Measurements from ENCODE around the gene IRF2.

The IRF2 gene

GRCh38 chr4:184384810-184385557 is 89.4 kb downstream of the IRF2 start:
- 0 out of 2 replicates have a peak overlapping the region, but pooled peaks have one; percentile 66 for H3K4me2 ChIP-seq (ENCODE audit: insufficient read depth, low read length)
- ATAC-seq (ENCODE audit: insufficient read depth, low read depth) (no peak), DNase-seq (no peak)
- H3K9me3 ChIP-seq (ENCODE audit: insufficient read depth, low read length, severe bottlenecking): no peaks in the 10 kb centered on the region
- no peaks in the 10 kb centered on the region for H3K27me3 ChIP-seq (ENCODE audit: insufficient read depth, low read length, poor library complexity)
- no peak overlapping the region for H3K9ac ChIP-seq (ENCODE audit: low read depth, low read length)
- H3K27ac ChIP-seq (ENCODE audit: low read length): peak overlapping the region; percentile 71; the same call in 1 of the 2 replicates
- no peak overlapping the region for H3K4me3 ChIP-seq (ENCODE audit: low read depth in 1 of 2, low read length in 2 of 2)
- TF ChIP-seq CTCF (IDR thresholded peaks at IDR 0.05; ENCODE audit: borderline replicate concordance, extremely low read depth, low read length, poor library complexity, severe bottlenecking): no peak
- no peak for TF ChIP-seq EZH2 (IDR thresholded peaks at IDR 0.05; ENCODE audit: borderline replicate concordance, low read depth, low read length, severe bottlenecking)
- no peaks in the 10 kb centered on the region for H3K79me2 ChIP-seq (ENCODE audit: insufficient read depth, low read length)
- H2AFZ ChIP-seq (ENCODE audit: low read depth, low read length): no peak overlapping the region
- H3K4me1 ChIP-seq (ENCODE audit: insufficient read depth, low read length): peaks cover 37% of the 10 kb centered on the region
- H4K20me1 ChIP-seq (ENCODE audit: insufficient read depth, low read length): peaks cover 10% of the 10 kb centered on the region; the same call in 1 of the 2 replicates
- peaks cover 28% of the 10 kb centered on the region for H3K36me3 ChIP-seq (ENCODE audit: insufficient read depth, low read length)

- H3K36me3 ChIP-seq (ENCODE audit: insufficient read depth, low read length): peaks cover 21% of the 10 kb centered on the region
- ATAC-seq (ENCODE audit: insufficient read depth, low read depth) (peak; percentile 85), DNase-seq (peak; percentile 75)
- no peak overlapping the region for H3K4me3 ChIP-seq (ENCODE audit: low read depth in 1 of 2, low read length in 2 of 2)
- TF ChIP-seq CTCF (IDR thresholded peaks at IDR 0.05; ENCODE audit: borderline replicate concordance, extremely low read depth, low read length, poor library complexity, severe bottlenecking): no peak
- TF ChIP-seq EZH2 (IDR thresholded peaks at IDR 0.05; ENCODE audit: borderline replicate concordance, low read depth, low read length, severe bottlenecking): no peak
- H3K4me1 ChIP-seq (ENCODE audit: insufficient read depth, low read length): peaks cover 37% of the 10 kb centered on the region
- H3K27me3 ChIP-seq (ENCODE audit: insufficient read depth, low read length, poor library complexity): no peaks in the 10 kb centered on the region
- peak overlapping the region; percentile 14; the same call in 1 of the 2 replicates for H3K9ac ChIP-seq (ENCODE audit: low read depth, low read length)
- H3K4me2 ChIP-seq (ENCODE audit: insufficient read depth, low read length): peak overlapping the region; percentile 66
- peaks cover 10% of the 10 kb centered on the region; the same call in 1 of the 2 replicates for H4K20me1 ChIP-seq (ENCODE audit: insufficient read depth, low read length)
- H3K9me3 ChIP-seq (ENCODE audit: insufficient read depth, low read length, severe bottlenecking): no peaks in the 10 kb centered on the region
- peak overlapping the region; percentile 71 for H3K27ac ChIP-seq (ENCODE audit: low read length)
- H3K79me2 ChIP-seq (ENCODE audit: insufficient read depth, low read length): no peaks in the 10 kb centered on the region
- H2AFZ ChIP-seq (ENCODE audit: low read depth, low read length): no peak overlapping the region
These were observed 90.1 kb downstream of the IRF2 start for GRCh38 chr4:184384056-184384809.

GRCh38 chr4:184383497-184384055 is 90.8 kb downstream of the IRF2 start:
- Histone ChIP-seq H3K27ac (ENCODE audit: low read length) (peak overlapping the region; percentile 71), H3K4me1 (ENCODE audit: insufficient read depth, low read length) (peaks cover 37% of the 10 kb centered on the region)

More at GRCh38 chr4:184383497-184384055, 90.8 kb downstream of the IRF2 start:
- peak overlapping the region; percentile 66 for H3K4me2 ChIP-seq (ENCODE audit: insufficient read depth, low read length)
- H3K27me3 ChIP-seq (ENCODE audit: insufficient read depth, low read length, poor library complexity): no peaks in the 10 kb centered on the region
- DNase-seq (no peak), ATAC-seq (ENCODE audit: insufficient read depth, low read depth) (peak; percentile 1; the same call in 2 of the 3 replicates)
- no peaks in the 10 kb centered on the region for H3K79me2 ChIP-seq (ENCODE audit: insufficient read depth, low read length)
- H4K20me1 ChIP-seq (ENCODE audit: insufficient read depth, low read length): peaks cover 10% of the 10 kb centered on the region; the same call in 1 of the 2 replicates
- no peaks in the 10 kb centered on the region for H3K9me3 ChIP-seq (ENCODE audit: insufficient read depth, low read length, severe bottlenecking)
- peaks cover 14% of the 10 kb centered on the region for H3K36me3 ChIP-seq (ENCODE audit: insufficient read depth, low read length)
- TF ChIP-seq EZH2 (IDR thresholded peaks at IDR 0.05; ENCODE audit: borderline replicate concordance, low read depth, low read length, severe bottlenecking) (no peak), CTCF (IDR thresholded peaks at IDR 0.05; ENCODE audit: borderline replicate concordance, extremely low read depth, low read length, poor library complexity, severe bottlenecking) (no peak)
- H2AFZ ChIP-seq (ENCODE audit: low read depth, low read length): no peak overlapping the region
- H3K4me3 ChIP-seq (ENCODE audit: low read depth in 1 of 2, low read length in 2 of 2): no peak overlapping the region
- peak overlapping the region; percentile 14; the same call in 1 of the 2 replicates for H3K9ac ChIP-seq (ENCODE audit: low read depth, low read length)

Measured in DND-41 (cell line).